Bronchial epithelial cell (primary cell): ENCODE results near the gene PEX3. TPM values are rescaled to one million over a fixed set of nuclear protein-coding genes. Genes with fewer than 3 reads are reported as not detected.
A peak's percentile ranks its signal among the peaks of the same experiment; 100 is the strongest.
"Not testable (repeated sequence)": the region's sequence is repeated elsewhere in the genome, so short reads cannot be mapped to it uniquely, and the experiment has no call there.

Experiments used
- DNase-seq: peaks from one replicate; pipeline ENCODE4 v3.0.0-alpha.2; 2010; ENCODE audit warnings: low read depth
- FAIRE-seq: peaks from 2 replicates; lab custom pipeline; 2011; peaks lifted over from hg19 to GRCh38; lab: Jason Lieb, UNC
- H3K27me3 ChIP-seq: 2 replicates; pipeline ENCODE4 v1.5.1; 2011; ENCODE audit warnings: low read length; ENCODE audit not compliant: control insufficient read depth, insufficient read depth
- H3K36me3 ChIP-seq: 2 replicates; pipeline ENCODE4 v1.5.1; 2011; ENCODE audit warnings: low read length; ENCODE audit not compliant: control insufficient read depth, insufficient read depth
- H3K4me3 ChIP-seq: 2 replicates; pipeline ENCODE4 v1.5.1; 2011; ENCODE audit warnings: mild to moderate bottlenecking, low read depth, low read length, control low read depth
- total RNA-seq: library from RNA; depleted of rRNA; stranded (reverse); fragments of >200 nt; gene quantifications from 2 replicates; pipeline ENCODE4 v1.2.1, GENCODE V29; 2014
- TF ChIP-seq, protein P1 (sequence below): IDR thresholded peaks from 2 replicates; pipeline ENCODE4 v1.5.1; 2011; ENCODE audit warnings: mild to moderate bottlenecking, moderate library complexity, low read length, control low read depth, inconsistent platforms; ENCODE audit not compliant: insufficient read depth, severe bottlenecking

Gene PEX3
- total RNA-seq, 1 donor from 2014 or later = 11.1 TPM

DNA sequence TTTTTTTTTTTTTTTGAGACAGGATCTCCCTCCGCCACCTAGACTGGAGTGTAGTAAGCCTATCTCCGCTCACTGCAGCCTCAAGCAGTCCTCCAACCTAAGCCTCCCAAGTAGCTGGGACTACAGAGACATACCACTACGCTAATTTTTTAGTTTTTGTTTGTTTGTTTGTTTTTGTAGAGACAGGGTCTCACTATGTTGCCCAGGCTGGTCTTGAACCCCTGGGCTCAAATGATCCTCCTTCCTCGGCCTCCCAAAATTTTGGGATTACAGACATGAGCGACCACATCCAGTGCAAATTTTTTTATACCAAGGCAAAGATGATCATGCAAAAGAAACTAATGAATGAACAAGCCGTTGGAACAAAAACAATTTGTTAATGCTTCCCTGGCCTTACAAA, 55.6 kb downstream of the PEX3 start:
- no peak for FAIRE-seq
- peaks cover 2% of the 10 kb centered on the region for H3K36me3 ChIP-seq
- DNase-seq = no peak
- TF ChIP-seq, protein P1, sequence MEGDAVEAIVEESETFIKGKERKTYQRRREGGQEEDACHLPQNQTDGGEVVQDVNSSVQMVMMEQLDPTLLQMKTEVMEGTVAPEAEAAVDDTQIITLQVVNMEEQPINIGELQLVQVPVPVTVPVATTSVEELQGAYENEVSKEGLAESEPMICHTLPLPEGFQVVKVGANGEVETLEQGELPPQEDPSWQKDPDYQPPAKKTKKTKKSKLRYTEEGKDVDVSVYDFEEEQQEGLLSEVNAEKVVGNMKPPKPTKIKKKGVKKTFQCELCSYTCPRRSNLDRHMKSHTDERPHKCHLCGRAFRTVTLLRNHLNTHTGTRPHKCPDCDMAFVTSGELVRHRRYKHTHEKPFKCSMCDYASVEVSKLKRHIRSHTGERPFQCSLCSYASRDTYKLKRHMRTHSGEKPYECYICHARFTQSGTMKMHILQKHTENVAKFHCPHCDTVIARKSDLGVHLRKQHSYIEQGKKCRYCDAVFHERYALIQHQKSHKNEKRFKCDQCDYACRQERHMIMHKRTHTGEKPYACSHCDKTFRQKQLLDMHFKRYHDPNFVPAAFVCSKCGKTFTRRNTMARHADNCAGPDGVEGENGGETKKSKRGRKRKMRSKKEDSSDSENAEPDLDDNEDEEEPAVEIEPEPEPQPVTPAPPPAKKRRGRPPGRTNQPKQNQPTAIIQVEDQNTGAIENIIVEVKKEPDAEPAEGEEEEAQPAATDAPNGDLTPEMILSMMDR = no peak
- H3K4me3 ChIP-seq = no peak overlapping the region
- no peaks in the 10 kb centered on the region for H3K27me3 ChIP-seq

DNA sequence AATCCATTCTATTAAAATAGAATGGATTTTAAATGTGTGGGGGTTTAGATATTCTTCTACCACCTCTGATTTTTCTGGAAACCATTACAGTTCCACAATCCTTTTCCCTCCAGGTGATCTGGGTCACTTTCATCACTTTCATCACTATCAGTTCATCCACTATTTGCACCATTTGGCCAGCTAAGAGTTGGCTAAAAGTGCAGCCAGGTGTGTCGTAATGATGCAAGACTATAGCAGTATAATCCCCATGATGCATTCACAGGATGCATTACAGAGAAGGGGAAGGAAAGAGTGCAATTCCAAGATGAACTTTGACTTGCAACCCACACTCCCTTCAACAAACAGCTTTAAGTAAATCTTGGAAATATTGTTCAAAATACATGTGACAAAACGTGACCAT, 56.0 kb downstream of the PEX3 start:
- TF ChIP-seq, protein P1 = no peak
- FAIRE-seq = no peak
- Histone ChIP-seq H3K4me3 (no peak overlapping the region), H3K27me3 (no peaks in the 10 kb centered on the region), H3K36me3 (peaks cover 2% of the 10 kb centered on the region)
- DNase-seq = no peak

DNA sequence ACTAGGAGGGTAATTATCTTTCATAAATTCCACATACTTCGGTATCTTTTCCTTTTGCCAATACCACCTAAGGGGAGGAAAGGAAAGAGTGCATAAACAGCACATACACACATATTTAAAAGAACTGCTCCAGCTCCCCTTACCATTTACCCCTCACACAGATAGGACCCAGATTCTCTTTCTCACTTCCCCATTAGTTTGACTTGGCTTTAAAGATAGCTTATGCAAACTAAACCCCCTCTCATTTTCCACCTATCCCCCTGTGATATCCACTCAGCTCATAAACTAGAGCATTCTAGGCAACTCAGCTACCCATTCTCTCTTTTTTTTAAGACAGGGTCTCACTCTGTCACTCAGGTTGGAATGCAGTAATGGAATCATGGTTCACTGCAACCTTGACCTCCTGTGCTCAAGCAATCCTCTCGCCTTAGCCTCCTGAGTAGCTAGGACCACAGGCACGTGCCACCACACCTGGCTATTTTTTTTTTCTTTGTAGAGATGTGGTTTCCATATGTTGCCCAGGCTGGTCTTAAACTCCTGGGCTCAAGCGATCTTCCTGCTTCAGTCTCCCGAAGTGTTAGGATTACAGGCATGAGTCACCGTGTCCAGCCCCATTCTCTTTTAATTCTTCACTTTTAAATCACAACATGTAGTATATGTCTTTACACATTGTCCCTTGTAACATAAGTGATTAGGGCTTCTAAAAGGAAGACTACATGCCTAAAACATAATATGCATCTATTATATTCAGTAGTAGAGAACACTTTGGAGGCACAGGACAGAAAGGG, 56.9 kb downstream of the PEX3 start:
- H3K36me3 ChIP-seq = peaks cover 2% of the 10 kb centered on the region
- no peaks in the 10 kb centered on the region for H3K27me3 ChIP-seq
- TF ChIP-seq, protein P1 = no peak
- no peak for FAIRE-seq
- peak; percentile 22 for DNase-seq
- no peak overlapping the region for H3K4me3 ChIP-seq

DNA sequence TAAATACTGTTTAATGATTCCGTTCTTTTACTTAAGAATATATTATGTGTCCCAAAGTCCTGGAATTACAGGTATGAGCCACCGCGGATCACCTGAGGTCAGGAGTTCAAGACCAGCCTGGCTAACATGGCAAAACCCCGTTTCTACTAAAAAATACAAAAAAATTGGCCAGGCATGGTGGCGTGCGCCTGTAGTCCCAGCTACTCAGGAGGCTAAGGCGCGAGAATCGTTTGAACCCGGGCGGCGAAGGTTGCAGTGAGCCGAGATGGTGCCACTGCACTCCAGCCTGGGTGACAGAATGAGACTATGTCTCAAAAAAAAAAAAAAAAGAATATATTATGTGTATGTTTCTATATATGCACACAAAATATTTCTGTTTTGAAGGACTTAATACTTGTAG, 59.7 kb downstream of the PEX3 start:
- not testable (repeated sequence) for H3K36me3 ChIP-seq, H3K4me3 ChIP-seq, DNase-seq, FAIRE-seq, H3K27me3 ChIP-seq

DNA sequence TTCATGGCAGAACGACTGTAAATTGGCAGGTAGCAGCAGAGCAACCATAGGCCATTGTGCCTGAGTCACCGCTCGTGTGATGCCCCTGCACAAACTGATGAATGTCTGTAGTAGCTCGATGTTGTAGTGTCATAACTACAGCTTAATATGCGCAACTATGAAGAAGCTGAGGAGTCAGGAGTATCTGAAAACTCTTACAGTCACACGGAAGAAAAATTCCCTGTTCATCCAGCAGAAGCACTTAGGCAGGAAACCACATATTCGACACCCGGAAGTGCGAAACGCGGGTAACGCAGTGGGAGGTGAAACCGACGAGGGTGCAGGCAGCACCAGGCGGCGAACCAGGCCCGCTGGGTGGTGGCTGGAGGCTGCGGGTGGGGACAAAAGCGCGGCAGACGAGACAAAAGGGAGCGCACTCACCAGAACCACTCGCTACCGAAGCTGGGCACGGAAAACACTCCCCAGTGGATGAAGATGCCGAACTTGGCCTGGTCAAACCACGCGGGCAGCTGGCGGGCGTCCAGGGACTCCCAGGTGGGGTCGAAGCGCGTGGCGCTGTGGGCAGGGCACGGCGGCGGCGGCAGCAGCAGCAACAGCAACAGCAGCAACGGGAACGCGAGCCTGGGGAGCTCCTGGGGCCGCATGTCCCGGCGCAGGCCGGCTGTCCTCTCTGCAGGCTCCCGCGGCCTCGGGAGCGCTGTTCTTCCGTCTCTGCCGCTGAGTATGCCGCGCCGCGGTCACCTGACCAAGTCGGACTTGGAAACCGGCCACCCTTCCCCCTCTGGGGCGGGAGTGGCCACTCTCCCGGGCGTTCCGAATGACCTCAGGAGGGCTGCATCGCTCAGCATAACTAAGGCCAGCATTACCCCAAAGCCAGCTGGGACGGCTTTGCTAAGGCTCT, 60.6 kb downstream of the PEX3 start, which contains the start of gene FUCA2:
Gene FUCA2 (minus strand): TSS at position 730 of the 901 bp plus-strand sequence. CDS start 86 bp downstream, at position 644.
- FAIRE-seq = no peak
- Histone ChIP-seq H3K4me3 (peak within 1 kb of the TSS; percentile 47), H3K36me3 (peaks cover 2% of the 10 kb centered on the region), H3K27me3 (no peaks in the 10 kb centered on the region)
- TF ChIP-seq, protein P1 = no peak
- DNase-seq = peak; percentile 48

DNA sequence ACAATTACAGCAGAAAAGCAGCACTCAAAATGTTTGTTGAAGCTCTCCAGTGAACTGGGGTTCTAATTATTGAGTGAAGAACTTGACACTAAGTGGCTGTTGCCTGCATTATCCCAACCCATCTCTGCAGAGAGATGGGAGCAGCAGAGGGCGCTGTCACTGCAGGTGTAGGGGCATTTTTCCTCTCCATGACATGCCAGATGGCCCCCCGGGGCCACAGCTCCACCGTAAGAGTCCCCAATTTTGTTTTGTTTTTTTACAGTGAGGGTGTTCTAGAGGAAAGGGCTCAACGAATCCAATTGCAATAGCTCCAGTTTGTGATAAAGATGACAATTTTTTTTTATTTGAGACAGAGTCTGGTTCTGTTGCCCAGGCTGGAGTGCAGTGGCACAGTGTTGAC, 62.8 kb downstream of the PEX3 start:
- TF ChIP-seq, protein P1 = peak; percentile 61
- no peak for FAIRE-seq
- H3K36me3 ChIP-seq = no peaks in the 10 kb centered on the region
- DNase-seq = peak; percentile 12
- H3K27me3 ChIP-seq = no peaks in the 10 kb centered on the region
- H3K4me3 ChIP-seq = no peak overlapping the region
